ENCODE data around the gene JMJD8.

JMJD8 gene

GRCh38 chr16:678209-678857, 5.8 kb downstream of the JMJD8 start:
- no peak for DNase-seq
- Histone ChIP-seq H3K9me2 (replicated peaks; ENCODE audit: insufficient read depth, low read length) (no peaks in the 10 kb centered on the region), H3K27ac (ENCODE audit: low read length) (no peak overlapping the region), H3K9ac (ENCODE audit: low read length) (no peak overlapping the region), H3K4me1 (ENCODE audit: low read length) (peaks cover 8% of the 10 kb centered on the region; the same call in 1 of the 2 replicates), H2AFZ (ENCODE audit: low read length) (no peak overlapping the region), H3K36me3 (replicated peaks; ENCODE audit: insufficient read depth, low read length) (no peaks in the 10 kb centered on the region), H3F3A (ENCODE audit: insufficient read depth, low read length) (0 out of 2 replicates have a peak, but pooled peaks cover 4% of the 10 kb centered on the region), H3K4me2 (ENCODE audit: low read depth, low read length) (no peak overlapping the region), H3K4me3 (ENCODE audit: low read length) (no peak overlapping the region), H3K79me2 (ENCODE audit: low read length) (peaks cover 28% of the 10 kb centered on the region), H3K27me3 (replicated peaks; ENCODE audit: insufficient read depth, low read length) (no peaks in the 10 kb centered on the region), H4K20me1 (ENCODE audit: insufficient read depth, low read length) (no peaks in the 10 kb centered on the region), H3K9me3 (replicated peaks; ENCODE audit: insufficient read depth, low read length) (no peaks in the 10 kb centered on the region)
- no peak for TF ChIP-seq EZH2phosphoT487 (IDR thresholded peaks at IDR 0.05; ENCODE audit: low read length)
- no peak for TF ChIP-seq CTCF (IDR thresholded peaks at IDR 0.05; ENCODE audit: low read length)
- TF ChIP-seq EZH2 (optimal IDR thresholded peaks at IDR 0.05; ENCODE audit: low read depth, low read length): no peak

- Histone ChIP-seq H3K9me3 (replicated peaks; ENCODE audit: insufficient read depth, low read length) (no peaks in the 10 kb centered on the region), H3K27ac (ENCODE audit: low read length) (no peak overlapping the region), H2AFZ (ENCODE audit: low read length) (no peak overlapping the region), H3K9ac (ENCODE audit: low read length) (no peak overlapping the region), H4K20me1 (ENCODE audit: insufficient read depth, low read length) (no peaks in the 10 kb centered on the region), H3K4me3 (ENCODE audit: low read length) (no peak overlapping the region), H3K36me3 (replicated peaks; ENCODE audit: insufficient read depth, low read length) (no peaks in the 10 kb centered on the region), H3F3A (ENCODE audit: insufficient read depth, low read length) (0 out of 2 replicates have a peak, but pooled peaks cover 4% of the 10 kb centered on the region), H3K27me3 (replicated peaks; ENCODE audit: insufficient read depth, low read length) (no peaks in the 10 kb centered on the region), H3K79me2 (ENCODE audit: low read length) (peaks cover 20% of the 10 kb centered on the region), H3K4me1 (ENCODE audit: low read length) (peaks cover 8% of the 10 kb centered on the region; the same call in 1 of the 2 replicates), H3K4me2 (ENCODE audit: low read depth, low read length) (no peak overlapping the region), H3K9me2 (replicated peaks; ENCODE audit: insufficient read depth, low read length) (no peaks in the 10 kb centered on the region)
- TF ChIP-seq EZH2 (optimal IDR thresholded peaks at IDR 0.05; ENCODE audit: low read depth, low read length) (no peak), EZH2phosphoT487 (IDR thresholded peaks at IDR 0.05; ENCODE audit: low read length) (no peak), CTCF (IDR thresholded peaks at IDR 0.05; ENCODE audit: low read length) (no peak)
- DNase-seq: no peak
Measured at GRCh38 chr16:677316-678190, 6.6 kb downstream of the JMJD8 start.

- no peaks in the 10 kb centered on the region for H3K27me3 ChIP-seq (replicated peaks; ENCODE audit: insufficient read depth, low read length)
- H4K20me1 ChIP-seq (ENCODE audit: insufficient read depth, low read length): no peaks in the 10 kb centered on the region
- TF ChIP-seq CTCF (IDR thresholded peaks at IDR 0.05; ENCODE audit: low read length): no peak
- no peak for TF ChIP-seq EZH2phosphoT487 (IDR thresholded peaks at IDR 0.05; ENCODE audit: low read length)
- TF ChIP-seq EZH2 (optimal IDR thresholded peaks at IDR 0.05; ENCODE audit: low read depth, low read length): no peak
- H3K4me1 ChIP-seq (ENCODE audit: low read length): peaks cover 8% of the 10 kb centered on the region; the same call in 1 of the 2 replicates
- no peak overlapping the region for H3K4me2 ChIP-seq (ENCODE audit: low read depth, low read length)
- no peaks in the 10 kb centered on the region; the same call in 1 of the 2 replicates for H3K36me3 ChIP-seq (replicated peaks; ENCODE audit: insufficient read depth, low read length)
- no peak overlapping the region for H3K4me3 ChIP-seq (ENCODE audit: low read length)
- H3F3A ChIP-seq (ENCODE audit: insufficient read depth, low read length): 0 out of 2 replicates have a peak, but pooled peaks cover 4% of the 10 kb centered on the region
- H3K9ac ChIP-seq (ENCODE audit: low read length): no peak overlapping the region
- H2AFZ ChIP-seq (ENCODE audit: low read length): no peak overlapping the region
- no peak for DNase-seq
- H3K27ac ChIP-seq (ENCODE audit: low read length): no peak overlapping the region
- H3K79me2 ChIP-seq (ENCODE audit: low read length): peaks cover 13% of the 10 kb centered on the region
- no peaks in the 10 kb centered on the region for H3K9me2 ChIP-seq (replicated peaks; ENCODE audit: insufficient read depth, low read length)
- no peaks in the 10 kb centered on the region for H3K9me3 ChIP-seq (replicated peaks; ENCODE audit: insufficient read depth, low read length)
Measured at GRCh38 chr16:676913-677312, 7.2 kb downstream of the JMJD8 start.

All from MM.1S (cell line).